Neural progenitor cell (in vitro differentiated cells): Measurements from ENCODE around the gene MYH9.

Experiments
- CTCF ChIP-seq: fragments of 200-600 bp; sonication (generic); IDR thresholded peaks from 2 replicates; pipeline ENCODE4 v1.5.1; 2017; ENCODE audit warnings: antibody characterized with exemption, mild to moderate bottlenecking
- EZH2 ChIP-seq: fragments of 200-600 bp; sonication (generic); IDR thresholded peaks from 2 replicates; pipeline ENCODE4 v1.6.1; 2017; ENCODE audit warnings: antibody characterized with exemption, mild to moderate bottlenecking, moderate library complexity

GRCh38 chr22:36335621-36336020, 52.1 kb downstream of the MYH9 start:
- no peak for TF ChIP-seq CTCF
- no peak for TF ChIP-seq EZH2
